Inflammatory macrophage (primary cell): Measurements from ENCODE around the gene ATXN7L1.
"Not testable (repeated sequence)": the region's sequence is repeated elsewhere in the genome, so short reads cannot be mapped to it uniquely, and the experiment has no call there.

Source experiments
- DNase-seq, 2 donors: peaks; one replicate each; pipeline ENCODE4 v3.0.0-alpha.2; 2020 to 2022

ATXN7L1 gene

DNA sequence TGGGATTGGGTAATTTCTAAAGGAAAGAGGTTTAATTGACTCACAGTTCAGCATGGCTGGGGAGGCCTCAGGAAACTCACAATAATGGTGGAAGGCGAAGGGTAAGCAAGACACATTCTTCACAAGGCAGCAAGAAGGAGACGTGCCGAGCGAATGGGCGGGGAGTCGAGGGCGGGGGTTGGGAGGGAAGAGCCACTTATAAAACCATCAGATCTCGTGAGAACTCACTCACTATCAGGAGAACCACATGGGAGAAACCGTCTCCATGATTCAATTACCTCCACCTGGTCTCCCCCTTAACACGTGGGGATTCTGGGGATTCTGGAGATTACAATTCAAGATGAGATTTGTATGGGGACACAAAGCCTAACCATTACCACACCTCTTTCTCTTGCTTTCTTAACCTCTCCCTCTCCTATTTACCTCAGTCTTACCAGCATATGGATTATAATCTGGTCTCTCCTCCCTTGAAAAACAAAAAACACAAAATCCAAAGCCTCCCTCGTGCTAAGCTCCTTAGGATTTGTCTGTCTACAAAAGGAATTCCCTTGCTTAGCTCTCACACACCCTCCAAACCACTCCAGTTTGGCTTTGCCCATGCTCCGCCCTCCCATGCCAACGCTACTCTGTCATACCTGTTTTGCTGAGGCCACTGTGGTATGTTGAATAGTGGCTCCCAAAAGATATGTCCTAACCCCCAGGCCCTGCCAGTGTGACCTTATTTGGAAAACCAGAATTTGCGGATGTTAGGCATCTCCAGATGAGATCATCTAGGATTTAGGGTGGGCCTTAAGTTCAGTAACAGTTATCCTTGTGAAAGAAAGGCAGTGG lies 275.5 kb downstream of the ATXN7L1 start:
- DNase-seq = no peak

DNA sequence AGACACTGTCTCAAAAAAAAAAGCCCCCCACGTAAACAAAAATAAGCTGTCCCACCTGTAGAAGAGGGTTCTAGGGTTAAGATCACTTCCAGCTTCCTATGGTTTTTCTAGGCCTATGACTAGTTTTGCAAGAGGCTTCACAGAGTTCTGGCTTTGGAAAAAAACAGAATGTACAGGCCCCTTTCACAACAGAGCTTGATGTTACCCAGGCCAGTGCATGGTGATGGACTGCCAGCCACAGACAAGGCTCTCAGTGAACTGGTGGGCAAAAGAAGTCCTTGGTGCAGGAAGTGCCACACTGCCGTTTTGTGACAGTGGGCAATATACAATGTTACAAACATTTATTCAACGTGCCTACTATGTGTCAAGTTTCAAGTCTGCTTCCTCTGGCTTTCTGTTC lies 276.8 kb downstream of the ATXN7L1 start:
- no peak for DNase-seq

DNA sequence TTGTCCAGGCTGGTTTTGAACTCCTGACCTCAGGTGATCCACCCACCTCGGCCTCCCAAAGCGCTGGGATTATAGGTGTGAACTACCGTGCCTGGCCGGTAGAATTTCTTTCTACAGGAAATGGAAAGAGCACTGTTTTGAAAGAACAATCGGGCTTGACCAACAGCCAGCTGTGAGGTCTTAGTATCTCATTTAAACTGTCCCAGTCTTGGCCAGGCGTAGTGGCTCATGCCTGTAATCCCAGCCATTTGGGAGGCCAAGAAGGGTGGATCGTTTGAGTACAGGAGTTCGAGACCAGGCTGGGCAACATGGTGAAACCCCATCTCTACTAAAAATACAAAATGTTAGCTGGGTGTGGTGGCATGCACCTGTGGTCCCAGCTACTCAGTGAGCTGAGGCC lies 277.3 kb downstream of the ATXN7L1 start:
- not testable (repeated sequence) for DNase-seq

DNA sequence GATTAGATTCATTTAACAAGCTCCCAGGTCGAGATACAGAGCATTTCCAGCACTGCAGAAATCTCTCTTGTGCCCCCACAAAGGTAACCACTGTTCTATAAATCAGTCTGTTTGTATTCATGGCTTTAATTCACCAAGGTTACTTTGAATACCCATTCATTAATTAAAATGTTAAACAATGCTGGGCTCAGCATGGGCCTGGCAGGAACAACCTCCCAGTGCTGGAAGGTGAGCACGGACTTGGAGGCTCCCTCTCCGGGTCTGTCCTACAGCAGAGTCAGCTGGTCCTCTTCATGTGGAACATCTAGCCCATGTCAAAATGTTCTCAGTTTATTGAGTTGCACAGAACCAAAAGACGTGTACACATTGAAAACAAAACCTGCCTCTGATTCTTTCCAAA lies 279.5 kb downstream of the ATXN7L1 start:
- DNase-seq = no peak

DNA sequence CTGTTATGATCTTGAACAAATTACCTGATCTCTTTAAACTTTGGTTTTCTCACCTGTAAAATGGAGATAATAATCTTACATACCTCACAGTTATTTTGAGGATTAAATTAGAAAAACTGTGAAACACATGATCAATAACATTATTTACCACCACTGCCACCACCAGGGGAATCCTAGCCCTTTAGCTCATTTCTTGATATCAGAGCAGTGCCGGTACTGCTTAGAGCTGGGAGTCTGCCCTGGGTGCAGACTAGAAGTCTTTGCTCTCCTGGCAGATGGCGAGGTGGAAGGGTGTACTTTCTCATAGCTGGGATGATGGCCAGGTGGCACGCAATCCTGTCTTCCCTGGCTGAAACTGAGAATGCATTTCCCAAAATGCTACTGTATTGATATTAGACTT lies 282.4 kb downstream of the ATXN7L1 start:
- DNase-seq = no peak

DNA sequence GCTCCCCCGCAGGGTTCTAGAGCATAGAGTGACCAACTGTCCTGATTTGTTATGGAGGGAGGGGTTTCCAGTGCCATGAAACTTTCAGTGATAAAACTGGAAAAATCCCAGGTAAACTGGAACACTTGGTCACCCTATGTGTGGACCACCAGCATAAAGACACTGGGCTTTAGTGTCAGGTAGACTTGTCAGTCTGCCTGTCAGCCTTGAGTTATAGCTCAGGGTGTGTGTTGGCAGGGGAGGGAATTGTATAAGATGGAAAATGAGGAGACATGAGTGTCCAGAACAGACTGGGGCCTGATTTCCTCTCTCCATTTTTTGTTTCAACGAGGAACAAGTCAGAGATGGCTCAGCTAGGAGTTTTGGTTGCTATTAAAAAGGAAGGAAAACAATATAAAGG lies 284.9 kb downstream of the ATXN7L1 start:
- no peak for DNase-seq

DNA sequence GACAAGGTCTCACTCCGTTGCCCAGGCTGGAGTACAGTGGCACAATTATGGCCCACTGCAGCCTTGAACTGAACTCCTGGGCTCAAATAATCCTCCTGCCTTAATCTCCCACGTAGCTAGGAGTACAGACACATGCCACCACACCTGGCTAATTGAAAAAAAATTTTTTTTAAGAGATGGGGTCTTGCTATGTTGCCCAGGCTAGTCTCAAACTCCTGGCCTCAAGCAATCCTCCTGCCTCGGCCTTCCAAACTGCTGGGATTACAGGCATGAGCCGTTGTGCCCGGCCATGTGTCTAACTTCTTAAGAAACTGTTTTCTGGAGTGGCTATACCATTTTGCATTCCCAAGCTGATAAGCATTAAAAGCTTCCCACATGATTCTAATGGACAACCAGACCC lies 285.6 kb downstream of the ATXN7L1 start:
- no peak for DNase-seq

DNA sequence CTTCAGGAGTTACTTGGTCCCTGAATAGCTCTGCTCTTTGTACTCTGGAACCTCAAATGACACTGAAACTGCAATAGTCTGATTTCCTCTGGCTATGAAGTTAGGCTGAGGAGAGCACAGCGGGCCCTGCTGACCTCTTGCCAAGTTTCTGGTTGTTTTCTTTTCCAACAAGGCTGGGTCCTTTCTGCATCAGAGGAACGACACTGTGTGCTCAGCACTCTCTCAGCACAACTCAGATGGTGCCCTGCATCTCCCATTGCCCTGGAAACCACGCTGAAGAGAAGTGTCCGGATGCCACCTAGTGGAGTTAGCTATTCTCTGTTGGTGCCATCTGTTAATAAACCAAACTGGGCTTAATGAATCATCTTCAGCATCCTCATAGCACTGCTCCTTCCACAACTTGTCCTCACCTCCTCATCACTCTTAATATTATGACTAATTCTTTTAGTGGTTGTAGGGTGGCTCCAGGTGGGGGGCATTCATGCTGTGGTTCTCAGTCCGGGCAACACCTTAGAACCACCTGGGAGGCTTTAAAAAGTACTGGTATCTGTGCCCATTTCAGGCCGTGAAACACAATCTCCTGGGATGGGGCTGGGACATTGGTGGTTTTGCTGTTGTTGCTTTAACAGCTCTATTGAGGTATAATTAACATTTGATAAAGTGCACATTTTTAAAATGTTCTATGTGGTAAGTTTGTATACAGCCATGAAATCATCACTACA lies 286.9 kb downstream of the ATXN7L1 start:
- DNase-seq = peak; percentile 52 to 54

DNA sequence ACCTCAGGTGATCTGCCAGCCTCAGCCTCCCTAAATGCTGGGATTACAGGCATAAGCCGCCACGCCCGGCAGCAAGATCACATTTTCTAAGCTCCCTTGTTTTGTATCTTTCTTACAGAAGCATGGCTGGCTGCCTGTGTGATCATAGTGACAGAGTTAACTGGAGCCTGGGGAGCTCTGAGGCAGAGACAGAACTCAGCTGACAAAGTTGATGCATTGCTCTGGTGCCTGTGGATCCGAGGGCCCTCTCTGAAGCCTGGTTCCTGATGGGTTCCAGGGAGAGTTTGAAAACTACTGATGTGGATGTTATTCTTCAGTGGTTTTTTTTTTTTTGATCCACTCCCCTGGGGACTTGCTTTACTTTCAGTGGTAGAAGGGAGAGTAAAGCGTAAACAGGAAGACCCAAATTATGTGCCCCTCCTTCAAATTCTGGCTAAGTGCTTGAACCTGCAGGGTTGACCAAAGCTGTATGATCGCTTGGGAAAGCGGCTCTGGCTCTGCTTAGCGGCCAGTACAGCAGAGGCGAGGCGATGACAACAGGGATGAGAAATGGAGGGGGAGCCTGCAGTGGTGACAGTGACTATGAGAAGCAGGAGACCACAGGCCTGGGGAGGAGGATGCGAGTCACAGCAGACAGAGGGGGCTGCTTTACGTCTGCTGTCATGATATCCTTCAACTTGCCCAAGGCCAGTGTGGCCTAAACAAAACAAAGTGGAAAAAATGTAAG lies 288.3 kb downstream of the ATXN7L1 start:
- DNase-seq = no peak

DNA sequence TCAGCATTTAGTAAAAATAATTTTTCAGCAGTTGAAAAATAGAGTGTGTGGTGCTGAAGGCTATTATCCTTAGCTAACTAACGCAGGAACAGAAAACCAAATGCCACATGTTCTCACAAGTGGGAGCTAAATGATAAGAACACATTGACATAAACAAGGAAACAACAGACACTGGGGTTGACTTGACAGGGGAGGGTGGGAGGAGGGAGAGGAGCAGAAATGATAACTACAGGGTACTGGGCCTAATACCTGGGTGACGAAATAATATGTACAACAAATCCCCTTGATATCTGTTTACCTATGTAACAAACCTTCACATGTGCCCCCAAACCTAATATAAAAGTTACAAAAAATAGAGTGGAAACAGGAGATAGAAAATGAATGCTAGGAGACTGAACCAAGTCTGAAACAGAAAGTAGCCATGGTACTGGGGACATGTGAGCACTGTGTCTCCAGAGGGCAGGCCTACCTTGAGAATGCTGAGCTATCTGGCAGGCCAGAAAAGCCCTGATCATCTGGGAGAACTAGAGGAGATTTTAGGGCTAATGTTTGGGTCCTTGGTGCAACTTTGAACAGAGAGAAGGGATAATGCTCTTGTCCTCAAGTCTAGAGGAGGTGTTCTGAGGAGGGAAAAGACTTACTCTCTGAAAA lies 290.4 kb downstream of the ATXN7L1 start:
- no peak for DNase-seq

DNA sequence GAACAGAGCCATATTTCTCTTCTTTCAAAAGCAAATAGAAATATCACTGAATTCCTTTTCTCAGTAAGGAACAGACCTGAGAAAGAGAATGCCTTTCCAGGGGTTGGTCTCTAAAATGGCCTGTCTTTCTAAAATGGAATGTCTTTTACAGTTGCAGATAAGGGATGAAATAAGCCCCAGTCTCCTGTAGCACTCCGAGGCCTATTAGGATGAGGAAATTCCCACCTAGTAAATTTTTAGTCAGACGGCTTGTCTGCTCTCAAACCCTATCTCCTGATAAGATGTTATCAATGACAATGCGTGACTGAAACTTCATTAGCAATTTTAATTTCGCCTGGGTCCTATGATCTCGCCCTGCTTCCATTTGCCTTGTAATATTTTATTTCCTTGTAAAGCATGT lies 292.2 kb downstream of the ATXN7L1 start:
- no peak for DNase-seq

DNA sequence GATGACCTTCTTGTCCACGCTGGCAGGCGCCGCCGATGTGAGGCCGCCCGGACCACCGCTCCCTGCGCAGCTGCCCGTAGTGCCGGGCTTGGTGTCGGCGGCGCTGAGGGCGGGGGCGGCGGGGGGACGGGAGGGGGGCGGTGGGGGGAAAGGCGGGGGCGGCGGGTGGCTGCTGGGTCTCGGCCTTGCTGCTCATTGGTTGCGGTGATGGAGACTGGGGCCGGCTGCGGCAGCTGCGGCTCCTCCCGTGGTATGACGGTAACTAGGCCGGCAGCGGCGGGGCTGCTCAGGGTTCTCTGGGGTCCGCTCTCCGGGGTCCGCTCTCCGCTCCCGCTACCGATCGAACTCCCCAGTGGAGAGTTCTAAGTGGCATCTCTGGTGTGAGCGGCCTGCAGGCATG lies 293.3 kb downstream of the ATXN7L1 start:
- DNase-seq = no peak

DNA sequence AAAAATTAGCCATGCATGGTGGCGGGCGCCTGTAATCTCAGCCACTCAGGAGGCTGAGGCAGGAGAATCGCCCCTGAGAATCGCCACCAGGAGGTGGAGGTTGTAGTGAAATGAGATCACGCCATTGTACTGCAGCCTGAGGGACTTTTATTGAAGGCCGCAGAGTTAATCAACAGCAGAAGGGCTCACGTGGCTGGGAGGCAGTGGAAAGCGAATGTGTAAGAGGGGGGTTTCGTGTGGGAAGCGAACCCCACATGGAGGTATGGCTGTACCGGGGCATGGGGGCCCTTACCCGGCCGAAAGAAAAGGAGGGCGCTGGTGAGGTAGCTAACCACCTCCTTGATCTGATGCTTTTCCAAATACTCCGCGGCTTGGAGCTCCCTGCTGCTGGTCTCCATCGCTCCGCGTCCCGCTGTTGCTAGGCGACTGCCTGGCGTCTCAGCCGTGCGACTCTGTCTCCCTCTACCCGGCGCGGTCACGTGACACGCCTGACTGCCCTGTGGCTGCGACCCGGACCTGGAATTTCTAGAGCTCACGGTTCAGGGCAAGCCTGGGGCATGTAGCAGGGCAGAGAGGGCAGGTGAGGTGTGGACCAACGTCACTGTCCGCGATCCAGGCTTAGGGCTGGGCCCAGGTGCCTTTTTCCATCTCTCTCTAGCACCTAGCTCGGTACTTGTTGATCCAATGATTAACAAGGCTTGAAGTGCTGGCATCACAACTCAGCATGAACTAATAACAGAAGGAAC lies 295.2 kb downstream of the ATXN7L1 start, which contains the start of gene EFCAB10:
Gene EFCAB10, minus strand, starts transcription at position 428 of the 746 bp plus-strand sequence. Its CDS starts 30 bp downstream, at position 398.
- peak in 1 of 2 donors; percentile 4 for DNase-seq

DNA sequence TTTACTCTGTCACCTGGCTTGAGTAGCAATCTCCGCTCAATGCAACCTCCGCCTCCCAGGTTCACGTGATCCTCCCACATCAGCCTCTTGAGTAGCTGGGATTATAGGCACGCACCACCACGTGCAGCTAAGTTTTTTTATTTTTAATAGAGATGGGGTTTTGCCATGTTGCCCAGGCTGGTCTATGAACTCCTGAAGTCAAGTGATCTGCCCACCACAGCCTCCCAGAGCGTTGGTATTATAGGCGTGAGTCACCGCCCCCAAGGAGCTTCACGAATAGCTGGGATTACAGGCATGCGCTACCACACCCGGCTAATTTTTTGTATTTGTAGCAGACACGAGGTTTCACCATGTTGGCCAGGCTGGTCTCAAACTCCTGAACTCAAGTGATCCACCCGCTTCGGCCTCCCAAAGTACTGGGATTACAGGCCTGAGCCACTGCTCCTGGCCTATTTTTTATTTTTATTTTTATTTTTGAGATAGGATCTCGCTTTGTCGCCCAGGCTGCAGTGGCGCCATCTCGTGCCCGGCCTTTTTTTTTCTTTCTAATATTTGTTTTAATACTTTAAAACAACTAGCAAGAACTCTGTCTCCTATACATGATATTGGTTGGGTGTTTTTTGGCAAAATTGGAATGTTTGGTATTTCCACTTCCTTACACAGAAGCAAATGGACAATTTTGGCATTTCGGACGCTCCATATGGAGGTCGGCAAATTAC lies 296.2 kb downstream of the ATXN7L1 start:
- DNase-seq = no peak

DNA sequence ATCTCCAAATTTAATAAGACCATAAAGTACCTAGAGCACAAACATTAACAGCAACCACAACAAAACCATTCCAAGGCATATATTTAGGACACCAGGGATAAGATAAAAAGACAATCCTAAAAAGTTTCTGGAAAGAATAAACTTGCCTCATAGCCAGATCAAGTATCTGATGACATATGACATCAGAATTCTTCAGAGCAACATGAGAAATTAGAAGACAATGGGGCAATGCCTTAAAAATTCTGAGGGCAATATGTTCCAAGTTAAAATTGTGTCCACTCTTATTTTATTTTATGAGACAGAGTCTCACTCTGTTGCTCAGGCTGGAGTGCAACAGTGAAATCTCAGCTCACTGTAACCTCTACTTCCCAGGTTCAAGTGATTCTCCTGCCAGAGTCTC lies 297.9 kb downstream of the ATXN7L1 start:
- no peak for DNase-seq

DNA sequence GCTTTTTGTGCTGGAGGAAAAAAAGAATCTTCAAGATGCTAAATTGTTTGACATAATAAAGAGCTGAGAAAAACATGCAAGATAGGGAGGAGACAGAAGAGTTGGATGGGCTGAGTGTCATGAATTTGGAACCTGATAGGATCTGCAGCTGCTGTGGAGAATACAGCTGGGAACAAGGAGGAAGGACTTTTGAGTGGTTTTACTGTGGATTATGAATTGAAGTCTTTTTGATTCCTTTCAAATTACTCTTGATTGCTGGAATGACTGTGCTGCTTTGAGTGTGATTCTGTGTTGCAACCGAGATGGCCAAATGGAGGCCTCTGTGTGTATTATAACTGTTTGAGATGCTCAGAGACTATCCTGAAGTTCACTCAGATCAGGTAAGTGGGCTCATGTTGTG lies 299.1 kb downstream of the ATXN7L1 start:
- no peak for DNase-seq

DNA sequence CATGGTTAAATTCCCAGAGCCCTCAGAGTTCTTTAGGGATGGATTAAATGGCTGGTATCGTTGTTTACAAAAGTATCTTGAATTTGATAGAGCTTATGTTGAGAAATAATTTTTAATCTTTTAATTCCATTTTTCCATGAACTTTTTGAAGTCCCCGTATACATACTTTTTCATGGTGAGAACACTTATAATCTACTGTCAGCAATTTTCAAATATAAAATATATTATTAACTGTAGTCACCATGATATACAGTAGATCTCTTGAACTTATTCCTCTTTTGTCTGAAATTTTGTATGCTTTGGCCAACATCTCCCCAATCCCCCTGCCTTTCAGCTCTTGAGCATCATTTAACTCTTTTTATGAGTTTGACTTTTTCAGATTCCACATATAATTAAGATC lies 304.5 kb downstream of the ATXN7L1 start:
- DNase-seq = no peak

DNA sequence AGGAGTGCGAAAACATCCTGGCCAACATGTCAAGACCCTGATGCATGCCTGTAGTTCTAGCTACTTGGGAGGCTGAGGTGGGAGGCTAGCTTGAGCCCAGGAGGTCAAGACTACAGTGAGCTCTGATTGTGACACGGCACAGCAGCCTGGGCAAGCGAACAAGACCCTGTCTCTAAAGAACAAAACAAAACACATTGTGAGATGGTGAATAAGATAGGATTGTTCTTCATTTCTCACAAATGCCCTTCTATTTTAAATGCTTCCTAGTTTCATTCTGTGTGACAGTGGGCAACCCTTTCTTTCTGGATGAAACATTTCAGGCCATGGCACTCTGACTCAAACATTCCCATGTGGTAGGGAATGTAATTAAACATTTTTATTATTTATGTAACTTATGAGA lies 308.6 kb downstream of the ATXN7L1 start:
- no peak for DNase-seq

DNA sequence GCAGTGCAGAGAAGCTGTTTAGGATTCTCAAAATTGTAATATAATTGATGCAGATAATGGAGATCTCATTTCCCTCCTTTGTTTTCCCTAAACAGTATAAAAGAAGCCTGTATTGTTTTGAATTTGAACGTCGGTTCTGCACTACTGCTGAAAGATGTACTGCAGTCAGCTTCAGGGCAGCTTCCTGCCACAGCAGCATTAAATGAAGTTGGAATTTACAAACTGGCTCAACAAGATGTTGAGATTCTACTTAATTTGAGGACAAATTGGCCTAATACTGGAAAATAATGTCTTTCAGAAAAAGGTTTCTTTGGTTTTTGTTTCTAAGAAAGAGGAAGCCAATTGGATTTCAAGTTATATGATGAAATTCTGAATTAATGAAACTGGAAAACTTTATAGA lies 309.4 kb downstream of the ATXN7L1 start:
- no peak for DNase-seq

DNA sequence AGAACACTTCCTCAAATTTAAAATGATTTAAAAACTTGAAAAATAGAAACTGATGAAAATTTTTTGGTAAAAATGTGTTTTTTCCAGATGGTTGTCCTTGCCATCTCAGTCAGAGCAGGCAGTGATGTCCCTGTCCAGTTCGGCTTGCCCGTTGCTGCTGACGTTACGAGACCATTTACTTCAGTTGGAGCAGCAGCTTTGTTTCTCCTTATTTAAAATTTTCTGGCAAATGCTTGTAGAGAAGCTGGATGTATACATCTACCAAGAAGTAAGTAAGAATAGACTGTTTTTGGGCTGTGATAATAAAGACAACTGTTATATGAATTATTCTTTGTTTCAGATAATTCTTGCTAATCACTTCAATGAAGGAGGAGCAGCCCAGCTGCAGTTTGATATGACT lies 311.2 kb downstream of the ATXN7L1 start:
- no peak for DNase-seq

DNA sequence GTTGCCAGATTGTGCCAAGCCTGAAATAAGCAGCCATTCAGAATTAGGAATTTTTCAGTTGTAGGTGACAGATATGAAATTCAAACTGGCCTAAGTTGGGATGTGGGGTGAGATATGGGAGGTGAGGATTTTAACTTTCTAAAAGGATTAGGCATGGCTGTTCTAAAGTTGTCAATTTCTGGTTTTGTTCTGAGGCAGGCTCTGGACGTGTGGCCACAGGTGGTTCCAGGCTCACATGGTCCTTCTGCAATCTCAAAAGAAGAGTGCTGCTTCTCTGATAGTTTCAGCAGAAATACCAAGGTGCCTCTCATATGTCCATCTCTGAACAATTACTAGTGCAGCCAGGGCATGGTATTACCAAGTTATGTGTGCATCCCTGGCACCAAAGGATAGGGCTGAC lies 316.5 kb downstream of the ATXN7L1 start:
- DNase-seq = no peak
